ENCODE data around the gene OR10G4.

DNA sequence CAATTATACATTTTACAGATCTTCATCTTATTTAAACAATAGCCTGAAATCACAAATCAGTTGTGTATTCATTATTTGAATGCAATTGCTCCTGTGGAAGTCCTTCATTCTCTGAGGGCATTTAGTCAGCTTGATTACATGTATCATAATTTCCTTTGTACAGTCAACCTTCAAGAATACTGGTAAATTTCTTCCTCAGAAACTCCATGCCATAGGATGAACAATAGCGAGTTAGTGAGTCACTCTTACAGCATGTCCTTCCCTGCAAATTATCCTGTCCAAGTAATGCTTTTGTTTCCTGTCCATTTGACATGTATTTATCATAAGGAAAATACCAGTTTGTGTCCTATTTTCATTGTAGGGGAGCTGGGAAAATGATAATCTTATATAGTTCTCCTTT is 39.0 kb upstream of the OR10G4 start:
- TF ChIP-seq, protein P1, sequence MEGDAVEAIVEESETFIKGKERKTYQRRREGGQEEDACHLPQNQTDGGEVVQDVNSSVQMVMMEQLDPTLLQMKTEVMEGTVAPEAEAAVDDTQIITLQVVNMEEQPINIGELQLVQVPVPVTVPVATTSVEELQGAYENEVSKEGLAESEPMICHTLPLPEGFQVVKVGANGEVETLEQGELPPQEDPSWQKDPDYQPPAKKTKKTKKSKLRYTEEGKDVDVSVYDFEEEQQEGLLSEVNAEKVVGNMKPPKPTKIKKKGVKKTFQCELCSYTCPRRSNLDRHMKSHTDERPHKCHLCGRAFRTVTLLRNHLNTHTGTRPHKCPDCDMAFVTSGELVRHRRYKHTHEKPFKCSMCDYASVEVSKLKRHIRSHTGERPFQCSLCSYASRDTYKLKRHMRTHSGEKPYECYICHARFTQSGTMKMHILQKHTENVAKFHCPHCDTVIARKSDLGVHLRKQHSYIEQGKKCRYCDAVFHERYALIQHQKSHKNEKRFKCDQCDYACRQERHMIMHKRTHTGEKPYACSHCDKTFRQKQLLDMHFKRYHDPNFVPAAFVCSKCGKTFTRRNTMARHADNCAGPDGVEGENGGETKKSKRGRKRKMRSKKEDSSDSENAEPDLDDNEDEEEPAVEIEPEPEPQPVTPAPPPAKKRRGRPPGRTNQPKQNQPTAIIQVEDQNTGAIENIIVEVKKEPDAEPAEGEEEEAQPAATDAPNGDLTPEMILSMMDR (IDR thresholded peaks at IDR 0.05; ENCODE audit: control extremely low read depth in 1 of 3, insufficient read depth in 1 of 3, low read depth in 1 of 3, low read length in 3 of 3): no peak
- no peak for TF ChIP-seq JUND (IDR thresholded peaks at IDR 0.05; ENCODE audit: low read length)
- TF ChIP-seq, protein P2, sequence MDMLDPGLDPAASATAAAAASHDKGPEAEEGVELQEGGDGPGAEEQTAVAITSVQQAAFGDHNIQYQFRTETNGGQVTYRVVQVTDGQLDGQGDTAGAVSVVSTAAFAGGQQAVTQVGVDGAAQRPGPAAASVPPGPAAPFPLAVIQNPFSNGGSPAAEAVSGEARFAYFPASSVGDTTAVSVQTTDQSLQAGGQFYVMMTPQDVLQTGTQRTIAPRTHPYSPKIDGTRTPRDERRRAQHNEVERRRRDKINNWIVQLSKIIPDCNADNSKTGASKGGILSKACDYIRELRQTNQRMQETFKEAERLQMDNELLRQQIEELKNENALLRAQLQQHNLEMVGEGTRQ (IDR thresholded peaks at IDR 0.05; ENCODE audit: low read length): no peak
- TF ChIP-seq POLR2AphosphoS5 (IDR thresholded peaks at IDR 0.05; ENCODE audit: low read depth, low read length): no peak
- no peak for TF ChIP-seq KDM5A (IDR thresholded peaks at IDR 0.05; ENCODE audit: low read length)
- no peak for TF ChIP-seq EP300 (IDR thresholded peaks at IDR 0.05; ENCODE audit: borderline replicate concordance in 1 of 2, low read depth in 2 of 2, low read length in 2 of 2)
- TF ChIP-seq CREB1 (IDR thresholded peaks at IDR 0.05): no peak
- TF ChIP-seq, protein P3, sequence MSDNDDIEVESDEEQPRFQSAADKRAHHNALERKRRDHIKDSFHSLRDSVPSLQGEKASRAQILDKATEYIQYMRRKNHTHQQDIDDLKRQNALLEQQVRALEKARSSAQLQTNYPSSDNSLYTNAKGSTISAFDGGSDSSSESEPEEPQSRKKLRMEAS (IDR thresholded peaks at IDR 0.05): no peak
- TF ChIP-seq SIN3A (conservative IDR thresholded peaks at IDR 0.05 in 1 of 2, IDR thresholded peaks at IDR 0.05 in 1 of 2; ENCODE audit: low read depth in 1 of 2, low read length in 2 of 2): no peak
- TF ChIP-seq NRF1 (IDR thresholded peaks at IDR 0.05; ENCODE audit: low read depth, low read length): no peak
- no peak for TF ChIP-seq POLR2A (IDR thresholded peaks at IDR 0.05; ENCODE audit: control extremely low read depth in 1 of 2, low read depth in 2 of 2, low read length in 2 of 2)
- TF ChIP-seq BACH1 (IDR thresholded peaks at IDR 0.05; ENCODE audit: low read length): no peak

Data from H1 (cell line).